H9 (cell line): ENCODE data around the gene ADI1. TPM values are rescaled to one million over a fixed set of nuclear protein-coding genes. Genes with fewer than 3 reads are reported as not detected.

Experiments used
- DNase-seq: peaks from one replicate; pipeline ENCODE4 v3.0.0-alpha.2; 2017
- H2AFZ ChIP-seq: one replicate; pipeline ENCODE4 v1.6.1; 2013; ENCODE audit warnings: mild to moderate bottlenecking, low read length, control low read depth, moderate library complexity
- H2AK5ac ChIP-seq: 2 replicates; pipeline ENCODE4 v1.6.1; 2013; ENCODE audit warnings: low read length, control low read depth, mixed read lengths; ENCODE audit not compliant: insufficient read length
- H2BK120ac ChIP-seq: one replicate; pipeline ENCODE4 v1.6.1; 2013; ENCODE audit warnings: low read depth, mild to moderate bottlenecking, low read length, control low read depth, inconsistent platforms; ENCODE audit not compliant: poor library complexity, severe bottlenecking
- H2BK12ac ChIP-seq: 2 replicates; pipeline ENCODE4 v1.6.1; 2013; ENCODE audit warnings: low read length, control low read depth, mixed read lengths, low read depth; ENCODE audit not compliant: insufficient read length
- H2BK15ac ChIP-seq: 2 replicates; pipeline ENCODE4 v1.6.1; 2013; ENCODE audit warnings: low read depth, low read length, control low read depth
- H2BK20ac ChIP-seq: one replicate; pipeline ENCODE4 v1.6.1; 2013; ENCODE audit warnings: low read depth, mild to moderate bottlenecking, low read length, control low read depth, inconsistent platforms; ENCODE audit not compliant: poor library complexity, severe bottlenecking
- H2BK5ac ChIP-seq: 2 replicates; pipeline ENCODE4 v1.6.1; 2013; ENCODE audit warnings: low read length, control low read depth, mixed read lengths; ENCODE audit not compliant: insufficient read length
- H3K14ac ChIP-seq: 2 replicates; pipeline ENCODE4 v1.6.1; 2013; ENCODE audit warnings: low read length, control low read depth; ENCODE audit not compliant: insufficient read depth
- H3K18ac ChIP-seq: 2 replicates; pipeline ENCODE4 v1.6.1; 2013; ENCODE audit warnings: low read depth, mild to moderate bottlenecking, mixed read lengths, low read length, control low read depth; ENCODE audit not compliant: insufficient read length
- H3K23ac ChIP-seq: 2 replicates; pipeline ENCODE4 v1.6.1; 2013; ENCODE audit warnings: low read length, control low read depth, mixed read lengths, low read depth; ENCODE audit not compliant: insufficient read length
- H3K23me2 ChIP-seq: 2 replicates; pipeline ENCODE4 v1.6.1; 2013; ENCODE audit warnings: low read depth, mild to moderate bottlenecking, mixed read lengths, low read length, control low read depth; ENCODE audit not compliant: insufficient read length, poor library complexity, severe bottlenecking
- H3K27ac ChIP-seq: 2 replicates; pipeline ENCODE4 v1.5.1; 2013; ENCODE audit warnings: low read length, control low read depth, mixed read lengths, low read depth; ENCODE audit not compliant: insufficient read length
- H3K27me3 ChIP-seq: 2 replicates; pipeline ENCODE4 v1.6.1; 2013; ENCODE audit warnings: low read length, control low read depth, inconsistent platforms; ENCODE audit not compliant: insufficient read depth
- H3K4ac ChIP-seq: 2 replicates; pipeline ENCODE4 v1.6.1; 2013; ENCODE audit warnings: low read depth, mild to moderate bottlenecking, control low read depth, inconsistent platforms, low read length, moderate library complexity
- H3K4me1 ChIP-seq: 2 replicates; pipeline ENCODE4 v1.6.1; 2013; ENCODE audit warnings: low read length, control low read depth, inconsistent platforms; ENCODE audit not compliant: insufficient read depth
- H3K4me2 ChIP-seq: 2 replicates; pipeline ENCODE4 v1.6.1; 2013; ENCODE audit warnings: low read length, control low read depth, mixed read lengths; ENCODE audit not compliant: insufficient read length, insufficient read depth
- H3K56ac ChIP-seq: 2 replicates; pipeline ENCODE4 v1.6.1; 2013; ENCODE audit warnings: low read depth, mild to moderate bottlenecking, mixed read lengths, low read length, control low read depth; ENCODE audit not compliant: insufficient read length
- H3K79me1 ChIP-seq: 2 replicates; pipeline ENCODE4 v1.6.1; 2013; ENCODE audit warnings: low read depth, mild to moderate bottlenecking, moderate library complexity, low read length, control low read depth, inconsistent platforms; ENCODE audit not compliant: insufficient read depth, poor library complexity, severe bottlenecking
- H3K79me2 ChIP-seq: 2 replicates; pipeline ENCODE4 v1.6.1; 2013; ENCODE audit warnings: low read length, control low read depth, inconsistent platforms; ENCODE audit not compliant: insufficient read depth
- H3K9ac ChIP-seq: 2 replicates; pipeline ENCODE4 v1.6.1; 2013; ENCODE audit warnings: low read length, control low read depth, mixed read lengths; ENCODE audit not compliant: insufficient read length; ENCODE audit errors: extremely low read depth
- H3K9me3 ChIP-seq: one replicate; pipeline ENCODE4 v1.6.1; 2013; ENCODE audit warnings: low read depth, low read length, inconsistent platforms; ENCODE audit not compliant: control insufficient read depth
- H3T11ph ChIP-seq: one replicate; pipeline ENCODE4 v1.6.1; 2013; ENCODE audit warnings: mild to moderate bottlenecking, low read length, control low read depth, inconsistent platforms
- H4K20me1 ChIP-seq: one replicate; pipeline ENCODE4 v1.6.1; 2013; ENCODE audit not compliant: control insufficient read depth, insufficient read length, insufficient read depth
- H4K5ac ChIP-seq: 2 replicates; pipeline ENCODE4 v1.6.1; 2013; ENCODE audit warnings: low read depth, mild to moderate bottlenecking, mixed read lengths, low read length, control low read depth; ENCODE audit not compliant: insufficient read length
- H4K8ac ChIP-seq: replicated peaks from 2 replicates; pipeline ENCODE4 v1.6.1; 2013; ENCODE audit warnings: low read length, control low read depth, mixed read lengths, low read depth; ENCODE audit not compliant: insufficient read length
- H4K91ac ChIP-seq: 2 replicates; pipeline ENCODE4 v1.6.1; 2013; ENCODE audit warnings: low read depth, mild to moderate bottlenecking, moderate library complexity, mixed read lengths, low read length, control low read depth; ENCODE audit not compliant: insufficient read length
- H3K27ac Mint-ChIP-seq, 3 experiments: 2 replicates in 2 of 3; 3 replicates in 1 of 3; pipeline ENCODE4 v1.8.0; 2020 to 2021; ENCODE audit warnings: mixed read lengths in 3 of 3, mild to moderate bottlenecking in 1 of 3, moderate library complexity in 1 of 3
- H3K27me3 Mint-ChIP-seq: 2 replicates; pipeline ENCODE4 v1.8.0; 2021; ENCODE audit warnings: low read depth, mild to moderate bottlenecking, moderate library complexity, mixed read lengths
- H3K36me3 Mint-ChIP-seq, 3 experiments: 2 replicates in 2 of 3; 3 replicates in 1 of 3; pipeline ENCODE4 v1.8.0; 2020 to 2021; ENCODE audit warnings: low read depth in 3 of 3, mixed read lengths in 3 of 3; ENCODE audit not compliant: insufficient read depth in 1 of 3
- H3K4me1 Mint-ChIP-seq, 2 experiments: 2 replicates each; pipeline ENCODE4 v1.8.0; 2020; ENCODE audit warnings: mixed read lengths in 2 of 2
- H3K4me3 Mint-ChIP-seq, 2 experiments: 2 replicates in 1 of 2; 3 replicates in 1 of 2; pipeline ENCODE4 v1.8.0; 2020 to 2021; ENCODE audit warnings: mild to moderate bottlenecking in 2 of 2, mixed read lengths in 2 of 2, moderate library complexity in 1 of 2
- H3K9me3 Mint-ChIP-seq, 2 experiments: 2 replicates in 1 of 2; 3 replicates in 1 of 2; pipeline ENCODE4 v1.8.0; 2020; ENCODE audit warnings: mild to moderate bottlenecking in 2 of 2, mixed read lengths in 2 of 2, moderate library complexity in 1 of 2
- CTCF ChIP-seq: fragments of 200-600 bp; sonication (generic); conservative IDR thresholded peaks from 3 replicates; pipeline ENCODE4 v1.8.0; 2021; ENCODE audit warnings: antibody characterized with exemption, mild to moderate bottlenecking
- WGBS: extraction: QIAGEN DNeasy Blood & Tissue Kit; methylation state at CpG from one replicate; pipeline ENCODE4 v1.1.7; 2013; ENCODE audit warnings: missing lambda C conversion rate, low lambda C conversion rate, mixed read lengths; ENCODE audit not compliant: insufficient read length; ENCODE audit errors: extremely low coverage; 5-methylcytosine and 5-hydroxymethylcytosine counted together
- total RNA-seq: library from RNA; stranded (reverse); gene quantifications from 2 replicates; pipeline ENCODE4 v1.2.1, GENCODE V29; 2021

The ADI1 gene
- total RNA-seq, 1 experiment from 2014 or later: 23.4 TPM

- H3K14ac ChIP-seq: no peak overlapping the region
- no peak overlapping the region for H3K4ac ChIP-seq
- no peak overlapping the region for H2BK20ac ChIP-seq
- no peaks in the 10 kb centered on the region for H4K20me1 ChIP-seq
- no peak overlapping the region for H4K91ac ChIP-seq
- H3K4me1 ChIP-seq: no peaks in the 10 kb centered on the region
- Mint-ChIP-seq H3K4me1 (no peaks in the 10 kb centered on the region), H3K36me3 (peaks cover 12 to 36% (median 14%) of the 10 kb centered on the region in 3 experiments), H3K27me3 (no peaks in the 10 kb centered on the region; the same call in 1 of the 2 replicates), H3K9me3 (no peaks in the 10 kb centered on the region), H3K4me3 (no peak overlapping the region), H3K27ac (peak overlapping the region in 1 of 3 experiments; percentile 43; a peak in 1 of 7 replicates)
- H2BK12ac ChIP-seq: no peak overlapping the region
- H4K8ac ChIP-seq: no peak overlapping the region
- DNase-seq: no peak
- WGBS: no CpG with 5 or more reads among the region's 4 CpGs
- H2BK120ac ChIP-seq: no peak overlapping the region
- H3K4me2 ChIP-seq: no peak overlapping the region
- H4K5ac ChIP-seq: no peak overlapping the region
- no peak overlapping the region for H3K18ac ChIP-seq
- H3K27me3 ChIP-seq: no peaks in the 10 kb centered on the region
- H3K79me1 ChIP-seq: no peaks in the 10 kb centered on the region
- no peaks in the 10 kb centered on the region for H3K9me3 ChIP-seq
- no peaks in the 10 kb centered on the region for H3K23me2 ChIP-seq
- H2BK5ac ChIP-seq: no peak overlapping the region
- H3K27ac ChIP-seq: no peak overlapping the region
- no peak overlapping the region for H3K56ac ChIP-seq
- no peak overlapping the region for H2BK15ac ChIP-seq
- no peaks in the 10 kb centered on the region for H3K79me2 ChIP-seq
- no peak overlapping the region for H3K9ac ChIP-seq
- no peak overlapping the region for H3K23ac ChIP-seq
- no peak overlapping the region for H3T11ph ChIP-seq
- no peak overlapping the region for H2AK5ac ChIP-seq
- TF ChIP-seq CTCF: no peak
- no peak overlapping the region for H2AFZ ChIP-seq
These were observed 13.6 kb downstream of the ADI1 start for GRCh38 chr2:3505771-3506170.
